Activated T-cell treated with anti-CD3 and anti-CD28 coated beads for 24 hours (primary cell): Measurements from ENCODE around the gene RIC8A.
"Not testable (repeated sequence)": the region's sequence is repeated elsewhere in the genome, so short reads cannot be mapped to it uniquely, and the experiment has no call there.

Experiments
- DNase-seq: peaks from one replicate; pipeline ENCODE4 v3.0.0-alpha.2; 2020; ENCODE audit warnings: low read depth

RIC8A gene

GRCh38 chr11:207208-207862, at the start of gene RIC8A, which contains the start of gene BET1L:
TSS of gene RIC8A (plus strand) at chr11:207708. CDS start at chr11:208855, 1,147 bp downstream.
TSS of gene BET1L (minus strand) at chr11:207399. CDS start at chr11:207321, 78 bp downstream.
- DNase-seq = peak; percentile 95

DNA sequence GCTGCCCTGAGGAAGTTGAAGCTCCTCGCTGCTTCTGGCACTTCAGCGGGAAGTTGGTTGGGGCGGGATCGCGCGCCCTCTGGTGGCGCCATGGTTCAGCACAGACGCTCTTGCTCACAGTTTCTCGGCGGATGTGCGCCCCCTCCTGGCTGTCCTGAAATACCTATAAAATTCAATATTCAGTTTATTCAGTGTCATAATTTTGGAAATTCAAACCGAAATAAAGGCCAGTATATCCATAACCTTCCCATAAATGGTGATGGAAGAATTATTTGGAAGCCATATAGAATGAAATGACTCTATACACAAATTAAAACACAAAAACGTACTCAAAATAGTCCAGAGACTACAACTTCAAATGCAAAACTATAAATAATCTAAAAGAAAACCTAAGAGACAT, 27.3 kb upstream of the RIC8A start:
- not testable (repeated sequence) for DNase-seq

DNA sequence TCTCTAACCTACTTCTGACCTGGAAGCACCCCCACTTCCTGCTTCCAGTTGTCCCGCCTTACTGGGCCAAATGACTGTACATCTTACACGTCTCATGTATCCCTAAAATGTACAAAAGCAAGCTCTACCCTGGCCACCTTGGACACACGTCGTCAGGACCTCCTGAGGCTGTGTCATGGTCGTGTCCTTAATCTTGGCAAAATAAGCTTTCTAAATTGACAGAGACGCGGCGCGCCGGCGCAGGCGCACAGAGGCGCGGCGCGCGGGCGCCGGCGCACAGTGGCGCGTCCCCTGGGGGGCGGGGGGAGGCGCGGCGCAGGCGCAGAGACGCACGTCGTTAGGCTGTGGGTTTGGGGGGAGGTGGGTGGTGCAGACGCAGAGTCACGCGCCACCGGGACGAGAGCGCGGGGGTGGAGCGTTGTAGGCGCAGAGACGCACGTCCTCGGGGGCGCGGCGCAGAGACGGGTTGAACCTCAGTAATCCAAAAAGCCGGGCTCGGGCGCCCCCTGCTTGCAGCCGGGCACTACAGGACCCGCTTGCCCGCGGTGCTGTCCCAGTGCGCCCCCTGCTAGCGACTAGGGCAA, 18.2 kb upstream of the RIC8A start:
- not testable (repeated sequence) for DNase-seq

DNA sequence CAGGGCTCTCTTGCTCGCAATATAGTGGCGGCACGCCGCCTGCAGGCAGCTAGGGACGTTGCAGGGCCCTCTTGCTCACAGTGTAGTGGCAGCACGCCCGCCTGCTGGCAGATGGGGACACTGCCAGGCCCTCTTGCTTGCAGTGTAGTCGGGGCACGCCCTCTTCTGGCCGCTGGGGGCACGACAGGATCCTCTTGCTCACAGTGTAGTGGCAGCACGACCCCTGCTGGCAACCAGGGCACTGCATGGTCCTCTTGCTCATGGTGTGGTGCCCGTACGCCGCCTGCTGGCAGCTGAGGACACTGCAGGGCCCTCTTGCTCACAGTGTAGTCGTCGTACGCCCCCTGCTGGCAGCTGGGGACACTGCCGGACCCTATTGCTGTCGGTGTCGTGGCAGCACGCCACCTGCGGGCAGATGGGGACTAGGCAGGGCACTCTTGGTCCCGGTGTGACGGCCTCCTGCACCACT, 17.6 kb upstream of the RIC8A start:
- not testable (repeated sequence) for DNase-seq

- not testable (repeated sequence) for DNase-seq
These were observed 17.0 kb upstream of the RIC8A start for GRCh38 chr11:190546-190945.

DNA sequence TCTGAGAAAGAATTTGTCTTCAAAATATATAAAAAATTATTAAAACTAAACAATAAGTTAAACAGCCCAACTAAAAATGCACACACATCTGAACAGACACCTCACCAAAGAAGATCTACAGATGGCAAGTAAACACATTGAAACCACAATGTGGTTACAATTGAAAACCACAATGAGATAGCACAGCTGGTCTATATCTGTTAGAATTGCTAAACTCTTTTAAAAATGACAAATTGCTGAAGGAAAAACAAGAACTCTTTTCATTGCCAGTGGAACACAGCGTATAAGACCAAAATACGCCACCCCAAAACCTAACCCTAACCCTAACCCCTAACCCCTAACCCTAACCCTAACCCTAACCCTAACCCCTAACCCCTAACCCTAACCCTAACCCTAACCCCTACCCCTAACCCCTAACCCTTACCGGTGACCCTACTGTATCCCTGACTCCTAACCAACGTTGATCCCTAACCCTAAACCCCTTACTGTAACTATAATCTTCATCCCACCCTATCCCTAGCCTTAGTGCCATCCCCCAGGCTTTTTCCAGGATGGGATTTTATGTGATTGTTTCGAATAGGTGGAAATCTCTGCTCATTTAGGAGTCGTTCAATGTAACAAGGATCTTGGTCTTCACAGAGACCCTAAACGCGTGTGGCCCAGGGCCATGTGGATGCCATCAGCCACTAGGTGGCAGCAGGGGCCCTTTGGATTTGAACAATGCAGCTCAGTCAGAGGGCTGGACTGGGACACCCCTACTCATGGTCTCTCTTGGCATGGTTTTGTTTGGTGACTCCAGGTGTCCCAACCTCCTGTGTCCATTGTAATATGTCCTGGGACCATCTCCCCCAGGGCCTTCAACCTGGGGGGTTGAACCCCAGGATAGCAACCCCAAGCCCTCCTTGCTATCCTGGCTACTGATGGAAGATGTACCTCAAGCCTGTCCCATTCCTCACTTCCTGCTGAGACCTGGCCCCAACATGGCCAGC, 15.7 kb upstream of the RIC8A start:
- peak; percentile 34 for DNase-seq

GRCh38 chr11:192674-193128, 14.8 kb upstream of the RIC8A start, which contains the start of gene SCGB1C1:
TSS of gene SCGB1C1 (plus strand) at chr11:193078. CDS start at chr11:193100, 22 bp downstream.
- DNase-seq = not testable (repeated sequence)

- DNase-seq = not testable (repeated sequence)
These were observed 14.0 kb upstream of the RIC8A start for GRCh38 chr11:193481-193880.

- no peak for DNase-seq
These were observed 10.4 kb upstream of the RIC8A start for GRCh38 chr11:196786-197731.

DNA sequence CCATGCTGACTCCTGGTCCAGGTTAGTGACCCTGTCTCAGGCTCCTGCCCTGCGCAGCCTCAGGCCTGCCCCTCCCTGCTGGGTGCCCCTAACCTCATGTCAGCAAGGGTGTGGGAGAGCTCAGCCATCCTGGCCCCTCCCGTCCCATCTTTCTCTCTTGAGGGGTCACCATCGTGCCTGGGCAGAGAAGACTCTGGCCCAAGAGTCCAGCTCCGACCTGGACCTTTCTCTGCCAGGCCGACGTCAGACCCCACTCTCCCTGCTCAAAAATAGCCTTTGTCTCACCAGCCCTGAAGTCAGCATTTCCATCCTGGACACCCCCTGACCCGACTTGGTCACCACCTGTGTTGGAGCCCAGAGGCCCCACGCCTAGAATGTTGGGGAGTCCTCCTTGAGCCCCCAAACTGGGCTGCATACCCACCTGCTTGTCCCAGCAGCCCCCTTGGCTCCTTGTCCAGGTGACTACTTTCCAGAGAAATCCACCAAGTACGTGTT, 9.7 kb upstream of the RIC8A start:
- DNase-seq = no peak

DNA sequence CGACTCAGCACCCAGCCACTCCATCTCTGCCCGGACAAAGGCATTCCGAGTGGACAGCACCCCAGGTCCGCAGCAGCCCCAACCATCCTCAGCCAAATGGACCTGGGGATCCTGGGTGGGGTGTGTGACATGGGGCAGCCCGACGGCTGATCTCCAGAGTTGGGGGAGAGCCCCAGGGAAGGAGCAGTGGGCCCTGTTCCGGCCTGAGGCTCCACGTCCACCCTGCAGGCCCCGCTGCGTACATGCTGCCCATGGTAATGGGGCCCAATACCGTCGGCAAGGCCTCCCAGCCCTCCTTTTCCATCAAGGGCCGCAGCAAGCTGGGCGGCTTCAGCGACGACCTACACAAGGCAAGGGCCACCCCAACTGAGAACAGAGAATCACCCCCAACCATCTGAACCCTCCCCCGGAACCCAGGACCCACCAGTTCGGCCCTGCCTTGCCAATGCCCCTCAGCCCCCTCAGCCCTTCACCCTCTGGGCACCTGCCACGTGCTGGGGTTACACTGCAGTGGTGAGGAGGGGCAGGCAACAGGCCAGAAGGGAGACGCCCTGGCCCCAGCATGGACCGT, 9.2 kb upstream of the RIC8A start:
- no peak for DNase-seq

GRCh38 chr11:199004-199581, 8.4 kb upstream of the RIC8A start:
- no peak for DNase-seq

GRCh38 chr11:199782-200181, 7.7 kb upstream of the RIC8A start:
- no peak for DNase-seq

DNA sequence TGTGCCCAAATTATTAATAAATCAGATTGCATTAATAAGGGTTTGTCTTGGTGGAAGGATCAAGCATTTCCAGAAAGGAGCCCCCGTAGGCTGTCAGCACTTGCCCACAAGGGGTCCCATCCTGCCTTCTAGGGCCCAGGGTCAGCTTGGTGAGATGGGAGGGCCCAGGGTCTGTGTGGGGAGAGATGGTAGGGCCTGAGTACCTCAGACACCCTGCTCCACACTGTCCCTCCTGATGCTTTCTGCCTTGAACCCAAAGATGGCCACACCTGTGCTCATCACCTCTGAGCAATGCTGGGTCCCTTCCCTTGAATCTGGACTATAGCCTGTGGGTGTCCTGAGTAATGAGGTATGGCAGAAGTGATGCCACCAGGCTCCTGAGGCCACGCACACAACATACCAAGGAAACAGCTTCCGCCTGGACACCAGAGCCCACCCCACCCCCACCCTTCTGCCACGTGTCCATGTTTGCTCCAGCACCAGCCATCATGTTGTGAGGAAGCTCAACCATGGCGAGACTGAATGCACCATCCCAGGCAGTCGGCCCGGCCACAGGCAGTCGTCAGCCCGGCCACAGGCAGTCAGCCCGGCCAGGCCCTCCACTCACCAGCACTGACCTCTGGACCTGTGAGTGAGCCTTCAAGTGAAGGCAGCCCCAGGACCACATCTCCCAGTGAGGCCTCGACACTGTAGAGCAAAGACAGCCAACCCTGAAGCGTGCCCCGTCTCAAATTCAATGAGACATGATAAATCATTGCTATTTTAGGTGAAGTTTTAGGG, 7.1 kb upstream of the RIC8A start:
- no peak for DNase-seq

- no peak for DNase-seq
These were observed 5.5 kb upstream of the RIC8A start for GRCh38 chr11:201966-202365.

DNA sequence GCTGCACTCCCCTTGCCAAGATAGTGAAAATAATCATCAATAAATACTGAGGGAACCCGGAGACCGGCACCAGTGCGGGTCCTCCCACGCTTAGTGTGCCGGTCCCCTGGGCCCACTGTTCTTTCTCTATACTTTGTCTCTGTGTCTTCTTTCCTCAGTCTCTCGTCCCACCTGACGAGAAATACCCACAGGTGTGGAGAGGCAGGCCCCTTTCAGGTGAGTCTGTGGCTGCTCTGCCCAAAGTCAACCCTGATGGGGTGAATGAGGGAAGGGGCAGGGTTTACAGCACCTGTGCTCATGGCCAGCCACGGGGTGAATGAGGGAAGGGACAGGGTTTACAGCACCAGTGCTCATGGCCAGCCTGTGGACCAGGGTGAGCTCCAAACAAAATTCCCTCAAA, 5.0 kb upstream of the RIC8A start:
- no peak for DNase-seq

DNA sequence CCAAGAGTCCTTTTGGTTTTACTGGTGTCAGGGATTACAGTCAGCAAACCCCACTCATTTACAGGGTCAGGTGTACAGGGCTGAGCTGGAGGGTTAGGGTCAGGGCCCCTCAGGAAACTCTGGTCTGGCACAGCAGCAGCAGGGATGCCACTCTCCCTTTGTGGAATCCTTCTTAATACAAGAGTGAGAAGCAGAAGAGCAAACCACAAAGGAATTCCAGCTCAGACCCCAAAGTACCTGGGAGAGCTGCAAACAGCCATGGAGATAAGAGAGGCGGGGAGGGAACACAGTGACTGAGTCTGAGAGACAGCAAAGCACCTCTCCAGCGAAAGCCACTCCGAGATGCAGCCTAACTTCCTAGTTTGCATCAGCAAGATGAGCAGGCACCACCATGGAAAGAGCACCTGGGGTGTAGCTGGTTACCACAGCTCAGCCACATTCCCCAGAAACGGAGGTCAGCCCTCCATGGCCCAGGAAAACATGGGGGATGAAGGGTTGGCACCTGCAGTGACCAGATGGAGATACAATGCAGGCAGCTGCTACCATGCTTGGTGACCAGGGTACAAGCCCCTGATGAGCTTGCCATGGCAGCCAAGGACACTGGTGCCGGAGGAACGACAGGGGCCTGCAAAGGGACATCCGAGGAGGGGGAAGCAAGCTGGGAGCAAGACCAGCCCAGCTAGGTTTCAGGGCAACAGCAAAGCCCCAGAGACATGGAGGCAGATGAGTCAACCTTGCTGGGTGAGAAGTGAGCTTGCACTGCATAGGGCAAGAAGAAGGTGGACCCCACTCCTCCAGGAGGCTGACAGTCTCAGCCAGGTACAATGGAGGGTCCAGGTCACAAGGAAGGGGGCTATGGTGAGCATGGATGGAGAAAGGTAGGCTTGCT, 4.2 kb upstream of the RIC8A start:
- DNase-seq = no peak

- DNase-seq = no peak
These were observed 3.4 kb upstream of the RIC8A start for GRCh38 chr11:203945-204586.
